ENCODE data around the gene SHROOM1.

DNA sequence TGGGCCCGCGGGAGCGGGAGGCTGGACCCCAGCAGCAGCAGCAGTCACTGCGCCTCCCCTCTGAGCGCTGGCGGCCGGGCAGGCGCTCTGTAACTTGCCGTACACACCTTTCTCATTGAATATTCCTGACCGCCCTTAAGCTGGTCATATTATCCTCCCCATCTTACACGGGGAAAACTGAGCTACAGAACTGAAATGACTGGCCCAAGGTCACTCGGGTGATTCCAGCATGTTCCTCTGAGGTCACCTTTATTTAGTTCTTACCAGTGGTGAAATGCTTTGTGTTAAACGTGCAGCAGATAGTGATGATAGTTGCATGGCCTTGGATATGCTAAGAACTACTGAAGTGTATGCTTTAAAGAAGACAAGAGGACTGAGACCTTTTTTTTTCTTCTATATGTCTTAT is 36.6 kb upstream of the SHROOM1 start:
- no peak for TF ChIP-seq EZH2 (IDR thresholded peaks at IDR 0.05; ENCODE audit: borderline replicate concordance, insufficient read depth, low read depth, low read length, poor library complexity, severe bottlenecking)
- TF ChIP-seq, protein P1, sequence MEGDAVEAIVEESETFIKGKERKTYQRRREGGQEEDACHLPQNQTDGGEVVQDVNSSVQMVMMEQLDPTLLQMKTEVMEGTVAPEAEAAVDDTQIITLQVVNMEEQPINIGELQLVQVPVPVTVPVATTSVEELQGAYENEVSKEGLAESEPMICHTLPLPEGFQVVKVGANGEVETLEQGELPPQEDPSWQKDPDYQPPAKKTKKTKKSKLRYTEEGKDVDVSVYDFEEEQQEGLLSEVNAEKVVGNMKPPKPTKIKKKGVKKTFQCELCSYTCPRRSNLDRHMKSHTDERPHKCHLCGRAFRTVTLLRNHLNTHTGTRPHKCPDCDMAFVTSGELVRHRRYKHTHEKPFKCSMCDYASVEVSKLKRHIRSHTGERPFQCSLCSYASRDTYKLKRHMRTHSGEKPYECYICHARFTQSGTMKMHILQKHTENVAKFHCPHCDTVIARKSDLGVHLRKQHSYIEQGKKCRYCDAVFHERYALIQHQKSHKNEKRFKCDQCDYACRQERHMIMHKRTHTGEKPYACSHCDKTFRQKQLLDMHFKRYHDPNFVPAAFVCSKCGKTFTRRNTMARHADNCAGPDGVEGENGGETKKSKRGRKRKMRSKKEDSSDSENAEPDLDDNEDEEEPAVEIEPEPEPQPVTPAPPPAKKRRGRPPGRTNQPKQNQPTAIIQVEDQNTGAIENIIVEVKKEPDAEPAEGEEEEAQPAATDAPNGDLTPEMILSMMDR (IDR thresholded peaks at IDR 0.05): no peak

All from B cell (primary cell).